C4-2B (cell line): ENCODE data around the gene BIK.

ENCODE experiments used
- H3K27ac ChIP-seq: fragments of 450-650 bp; 2 replicates; pipeline ENCODE4 v1.5.1; 2017
- ZFX ChIP-seq: fragments of 450-650 bp; IDR thresholded peaks from 2 replicates; pipeline ENCODE4 v1.6.1; 2017
- TF ChIP-seq, protein P1 (sequence below): fragments of 450-650 bp; conservative IDR thresholded peaks from 2 replicates; pipeline ENCODE4 v1.5.1; 2017; ENCODE audit warnings: mild to moderate bottlenecking

BIK gene

DNA sequence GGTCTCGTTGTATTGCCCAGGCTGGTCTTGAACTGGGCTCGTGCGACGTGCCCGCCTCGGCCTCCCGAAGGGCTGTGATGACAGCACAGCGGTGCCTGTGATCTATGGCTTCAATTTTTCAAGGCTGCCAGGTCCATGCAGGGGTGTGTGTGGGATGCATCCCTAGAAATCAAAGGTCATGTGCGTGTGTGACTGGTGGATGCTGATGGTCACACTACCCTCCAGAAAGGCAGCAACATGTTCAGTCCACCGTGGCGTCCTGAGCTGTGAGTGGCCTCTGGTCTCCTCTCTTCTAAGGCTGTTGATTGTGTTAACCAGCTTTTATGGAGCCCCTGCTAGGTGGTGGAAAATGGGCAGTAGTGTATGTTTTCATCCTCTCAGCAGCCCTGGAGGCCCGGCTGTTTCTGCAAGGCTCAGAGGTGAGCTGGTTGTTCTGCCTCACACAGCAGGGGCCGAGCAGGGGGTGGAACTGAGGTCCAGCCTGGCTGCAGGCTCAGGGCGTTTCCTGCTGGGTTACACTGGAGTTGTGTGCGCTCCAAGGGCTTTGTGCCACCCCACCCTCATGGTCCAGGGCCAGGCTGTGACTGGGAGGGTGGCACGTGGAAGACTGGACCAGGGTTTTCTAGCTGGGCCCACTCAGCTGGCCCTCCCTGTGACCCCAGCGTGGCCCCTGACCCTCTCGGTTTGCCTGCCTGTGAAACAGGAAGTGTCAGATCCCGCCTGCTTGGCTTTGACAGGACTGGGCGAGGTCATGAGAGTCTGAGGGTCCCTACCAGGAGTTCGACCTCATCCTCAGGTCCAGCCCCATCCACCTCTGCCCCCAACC is 7.7 kb downstream of the BIK start:
- H3K27ac ChIP-seq: peak overlapping the region; percentile 36
- TF ChIP-seq ZFX: no peak
- TF ChIP-seq, protein P1, sequence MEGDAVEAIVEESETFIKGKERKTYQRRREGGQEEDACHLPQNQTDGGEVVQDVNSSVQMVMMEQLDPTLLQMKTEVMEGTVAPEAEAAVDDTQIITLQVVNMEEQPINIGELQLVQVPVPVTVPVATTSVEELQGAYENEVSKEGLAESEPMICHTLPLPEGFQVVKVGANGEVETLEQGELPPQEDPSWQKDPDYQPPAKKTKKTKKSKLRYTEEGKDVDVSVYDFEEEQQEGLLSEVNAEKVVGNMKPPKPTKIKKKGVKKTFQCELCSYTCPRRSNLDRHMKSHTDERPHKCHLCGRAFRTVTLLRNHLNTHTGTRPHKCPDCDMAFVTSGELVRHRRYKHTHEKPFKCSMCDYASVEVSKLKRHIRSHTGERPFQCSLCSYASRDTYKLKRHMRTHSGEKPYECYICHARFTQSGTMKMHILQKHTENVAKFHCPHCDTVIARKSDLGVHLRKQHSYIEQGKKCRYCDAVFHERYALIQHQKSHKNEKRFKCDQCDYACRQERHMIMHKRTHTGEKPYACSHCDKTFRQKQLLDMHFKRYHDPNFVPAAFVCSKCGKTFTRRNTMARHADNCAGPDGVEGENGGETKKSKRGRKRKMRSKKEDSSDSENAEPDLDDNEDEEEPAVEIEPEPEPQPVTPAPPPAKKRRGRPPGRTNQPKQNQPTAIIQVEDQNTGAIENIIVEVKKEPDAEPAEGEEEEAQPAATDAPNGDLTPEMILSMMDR: no peak

DNA sequence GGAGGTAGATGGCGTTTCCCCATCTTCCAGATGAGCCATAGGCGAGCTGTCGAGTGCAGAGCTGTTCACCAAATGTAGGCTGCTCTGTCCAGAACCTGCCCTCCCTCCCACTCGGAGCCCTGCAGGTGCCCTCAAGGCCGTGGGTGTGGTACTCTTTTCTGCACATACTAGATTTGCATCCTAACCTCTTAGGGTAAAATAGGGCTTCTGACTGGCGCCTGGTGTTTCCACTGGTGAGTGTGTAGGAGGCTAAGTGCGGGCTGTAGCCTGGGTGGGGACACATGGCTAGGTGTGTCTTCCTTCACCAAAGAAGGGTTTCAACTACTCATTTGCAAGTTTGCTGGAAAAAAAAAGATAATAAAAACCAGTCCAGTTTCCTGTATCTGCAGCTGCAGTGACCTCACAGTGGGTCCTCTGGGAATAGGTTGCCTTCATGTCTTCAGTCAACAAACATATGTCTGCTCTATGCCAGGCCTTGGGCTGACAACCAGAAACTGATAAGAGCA is 8.5 kb downstream of the BIK start:
- H3K27ac ChIP-seq: peak overlapping the region; percentile 36
- TF ChIP-seq, protein P1: no peak
- no peak for TF ChIP-seq ZFX

DNA sequence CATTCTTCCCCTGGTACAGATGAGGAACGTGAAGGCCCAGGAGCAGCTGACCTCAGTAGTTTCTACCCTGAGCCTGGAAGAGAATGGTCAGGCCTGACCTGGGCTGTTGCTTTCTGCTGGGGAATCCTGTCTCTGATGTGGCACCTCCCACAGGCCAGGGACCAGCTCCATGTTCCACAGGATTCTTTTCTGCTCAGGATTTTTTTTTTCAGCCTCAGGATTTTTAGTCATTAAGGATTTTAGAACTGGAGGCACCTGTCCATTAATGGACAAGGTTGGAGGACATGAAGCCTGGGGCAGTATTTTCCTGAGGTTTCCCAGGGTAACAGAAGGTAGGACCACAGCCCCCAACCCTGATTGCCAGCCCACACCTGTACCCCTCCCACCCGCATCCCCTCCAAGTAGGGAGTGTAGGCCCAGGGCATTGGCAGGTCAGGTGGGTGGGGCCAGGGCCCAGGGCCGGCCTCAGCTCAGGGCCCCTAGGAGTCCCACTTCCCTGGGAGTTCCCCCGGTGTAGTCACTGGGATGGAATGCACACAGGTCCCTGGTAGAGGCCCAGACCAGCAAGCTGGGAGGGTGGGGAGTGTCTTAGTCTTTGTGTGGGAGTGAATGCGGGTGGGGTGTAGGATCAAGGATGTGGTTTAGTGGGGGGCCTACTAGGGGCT is 16.1 kb downstream of the BIK start:
- TF ChIP-seq, protein P1: no peak
- no peak for TF ChIP-seq ZFX
- H3K27ac ChIP-seq: no peak overlapping the region

DNA sequence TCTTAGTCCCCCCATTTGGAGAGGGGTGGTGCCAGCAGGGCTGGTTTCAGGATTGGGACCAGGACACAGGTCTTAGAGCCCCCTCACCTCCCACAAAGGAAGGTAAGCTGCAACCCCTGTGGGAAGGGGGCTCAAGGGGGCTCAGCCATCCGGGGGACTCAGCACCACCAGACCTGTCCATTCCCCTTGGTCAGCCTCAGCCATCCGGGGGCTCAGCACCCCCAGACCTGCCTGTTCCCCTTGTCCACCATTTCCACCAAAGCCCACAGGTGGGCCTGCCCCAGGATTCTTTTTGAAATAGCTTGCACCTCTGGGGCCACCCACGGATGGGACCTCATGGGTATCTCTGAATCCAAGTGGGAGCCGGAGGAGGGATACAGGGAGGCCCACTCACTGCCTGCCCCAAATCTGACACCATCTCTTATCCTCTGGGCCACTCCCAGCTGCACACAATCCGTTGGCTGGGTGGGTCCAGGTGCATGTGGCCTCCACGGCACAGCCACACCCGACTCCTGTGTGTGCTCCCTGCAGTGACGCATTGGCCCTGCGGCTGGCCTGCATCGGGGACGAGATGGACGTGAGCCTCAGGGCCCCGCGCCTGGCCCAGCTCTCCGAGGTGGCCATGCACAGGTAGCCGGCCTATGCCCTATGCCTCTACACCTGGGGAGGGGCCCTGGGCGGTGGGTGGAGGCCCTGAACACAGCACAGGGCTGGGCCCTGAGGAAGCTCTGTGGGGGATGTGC is 16.8 kb downstream of the BIK start:
- TF ChIP-seq ZFX: no peak
- TF ChIP-seq, protein P1: no peak
- H3K27ac ChIP-seq: no peak overlapping the region

DNA sequence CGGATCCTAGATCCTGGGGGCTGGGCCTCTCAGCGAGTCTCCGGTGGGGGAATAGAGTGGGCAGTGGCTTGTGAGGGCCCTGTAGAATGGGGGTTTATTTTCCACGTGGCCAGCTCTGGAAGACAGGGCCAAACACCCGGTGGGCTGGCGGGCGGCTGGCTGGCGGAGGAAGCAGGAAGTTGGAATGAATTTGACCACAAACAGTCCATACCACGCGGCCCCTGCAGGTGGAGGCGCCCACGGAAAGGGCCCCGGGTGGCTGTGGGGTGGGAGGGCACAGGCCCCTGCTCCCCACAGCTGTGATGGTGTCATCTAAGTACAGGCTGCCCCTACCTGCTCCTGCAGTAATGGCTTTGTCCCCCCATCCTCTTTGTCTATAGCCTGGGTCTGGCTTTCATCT is 17.6 kb downstream of the BIK start:
- TF ChIP-seq, protein P1: no peak
- no peak for TF ChIP-seq ZFX
- no peak overlapping the region for H3K27ac ChIP-seq

DNA sequence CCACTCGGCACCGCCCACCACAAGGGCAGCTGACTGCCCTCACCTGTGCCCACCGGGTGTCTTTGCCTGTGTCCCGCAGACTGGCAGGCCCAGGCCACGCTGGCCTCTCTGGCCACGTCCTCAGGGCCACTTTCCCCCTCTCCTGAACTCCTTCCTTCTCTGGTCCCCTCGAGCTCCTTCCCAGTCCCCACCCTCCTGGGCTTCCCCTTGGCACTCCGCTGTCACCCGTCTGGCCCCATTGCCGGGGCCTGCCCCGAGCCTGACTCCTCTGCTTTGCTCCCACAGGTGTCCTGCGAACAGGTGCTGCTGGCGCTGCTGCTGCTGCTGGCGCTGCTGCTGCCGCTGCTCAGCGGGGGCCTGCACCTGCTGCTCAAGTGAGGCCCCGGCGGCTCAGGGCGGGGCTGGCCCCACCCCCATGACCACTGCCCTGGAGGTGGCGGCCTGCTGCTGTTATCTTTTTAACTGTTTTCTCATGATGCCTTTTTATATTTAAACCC is 18.4 kb downstream of the BIK start:
- no peak overlapping the region for H3K27ac ChIP-seq
- no peak for TF ChIP-seq ZFX
- TF ChIP-seq, protein P1: no peak
